ENCODE data around the gene THPO.

The THPO gene

DNA sequence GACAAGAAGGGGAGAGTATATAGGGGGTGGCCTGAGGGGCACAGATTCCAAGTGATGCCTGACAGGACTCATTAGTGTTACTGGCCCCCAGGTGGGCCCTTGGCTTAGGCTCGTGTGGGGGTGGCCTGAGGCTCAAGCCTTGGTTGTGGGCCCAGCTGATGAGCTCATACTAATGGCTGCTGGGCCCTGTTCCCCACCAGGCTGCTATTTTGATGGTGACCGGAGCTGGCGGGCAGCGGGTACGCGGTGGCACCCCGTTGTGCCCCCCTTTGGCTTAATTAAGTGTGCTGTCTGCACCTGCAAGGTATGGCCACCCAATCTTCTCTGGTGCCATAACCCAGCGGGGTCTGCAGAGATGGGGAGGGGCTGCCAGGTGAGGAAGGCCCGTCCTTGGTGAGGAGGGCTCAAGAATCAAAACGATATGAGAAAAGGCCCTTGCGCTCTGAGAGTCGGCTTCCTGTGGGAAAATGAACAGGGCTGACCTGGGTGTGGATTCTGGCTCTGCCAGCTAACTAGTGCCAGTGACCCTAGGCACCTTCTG, 9.2 kb upstream of the THPO start:
- DNase-seq (ENCODE audit: extremely low spot score): no peak
- ChIA-PET CTCF (no interaction called here), POLR2A (no interaction called here)
- no peak for TF ChIP-seq BHLHE40 (IDR thresholded peaks at IDR 0.05; ENCODE audit: borderline replicate concordance)
- TF ChIP-seq FOXK2 (IDR thresholded peaks at IDR 0.05): no peak
- TF ChIP-seq ZNF384 (IDR thresholded peaks at IDR 0.05): no peak
- no peak for TF ChIP-seq ARNT (IDR thresholded peaks at IDR 0.05)
- no peak for TF ChIP-seq CTBP1 (IDR thresholded peaks at IDR 0.05; ENCODE audit: borderline replicate concordance)
- TF ChIP-seq TARDBP (IDR thresholded peaks at IDR 0.05): no peak
- TF ChIP-seq FOXM1 (IDR thresholded peaks at IDR 0.05; ENCODE audit: borderline replicate concordance): no peak

DNA sequence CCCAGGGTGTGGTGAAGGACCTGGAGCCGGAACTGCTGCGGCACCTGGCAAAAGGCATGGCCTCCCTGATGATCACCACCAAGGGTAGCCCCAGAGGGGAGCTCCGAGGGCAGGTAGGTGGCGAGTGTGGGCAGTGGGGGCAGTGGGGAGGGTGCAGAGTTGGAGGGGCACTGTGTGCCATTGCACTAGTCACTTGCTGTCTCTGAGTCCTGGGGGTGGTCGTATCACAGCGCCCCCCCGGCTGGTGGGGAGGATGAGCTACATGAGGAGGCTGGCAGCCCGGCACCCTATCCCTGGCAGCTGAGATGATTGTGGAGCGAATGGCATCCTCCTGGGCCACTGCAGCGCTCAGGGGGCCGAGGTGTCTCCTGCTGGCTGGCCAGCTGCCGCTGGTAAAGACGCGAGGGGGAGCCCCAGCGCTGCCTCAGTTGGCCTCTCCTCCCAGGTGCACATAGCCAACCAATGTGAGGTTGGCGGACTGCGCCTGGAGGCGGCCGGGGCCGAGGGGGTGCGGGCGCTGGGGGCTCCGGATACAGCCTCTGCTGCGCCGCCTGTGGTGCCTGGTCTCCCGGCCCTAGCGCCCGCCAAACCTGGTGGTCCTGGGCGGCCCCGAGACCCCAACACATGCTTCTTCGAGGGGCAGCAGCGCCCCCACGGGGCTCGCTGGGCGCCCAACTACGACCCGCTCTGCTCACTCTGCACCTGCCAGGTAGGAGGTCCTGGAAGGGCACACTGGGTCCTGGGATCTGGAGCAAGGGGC, 8.2 kb upstream of the THPO start:
- POLR2A ChIA-PET: no interaction called here
- CTCF ChIA-PET: no interaction called here
- TF ChIP-seq LEF1 (IDR thresholded peaks at IDR 0.05; ENCODE audit: borderline replicate concordance) (no peak), FOXA1 (IDR thresholded peaks at IDR 0.05) (no peak), FOXK2 (IDR thresholded peaks at IDR 0.05) (no peak), HDGF (IDR thresholded peaks at IDR 0.05; ENCODE audit: borderline replicate concordance) (no peak), SP1 (IDR thresholded peaks at IDR 0.05) (no peak), TARDBP (IDR thresholded peaks at IDR 0.05) (no peak), ZNF384 (IDR thresholded peaks at IDR 0.05) (no peak)
- DNase-seq (ENCODE audit: extremely low spot score): no peak

DNA sequence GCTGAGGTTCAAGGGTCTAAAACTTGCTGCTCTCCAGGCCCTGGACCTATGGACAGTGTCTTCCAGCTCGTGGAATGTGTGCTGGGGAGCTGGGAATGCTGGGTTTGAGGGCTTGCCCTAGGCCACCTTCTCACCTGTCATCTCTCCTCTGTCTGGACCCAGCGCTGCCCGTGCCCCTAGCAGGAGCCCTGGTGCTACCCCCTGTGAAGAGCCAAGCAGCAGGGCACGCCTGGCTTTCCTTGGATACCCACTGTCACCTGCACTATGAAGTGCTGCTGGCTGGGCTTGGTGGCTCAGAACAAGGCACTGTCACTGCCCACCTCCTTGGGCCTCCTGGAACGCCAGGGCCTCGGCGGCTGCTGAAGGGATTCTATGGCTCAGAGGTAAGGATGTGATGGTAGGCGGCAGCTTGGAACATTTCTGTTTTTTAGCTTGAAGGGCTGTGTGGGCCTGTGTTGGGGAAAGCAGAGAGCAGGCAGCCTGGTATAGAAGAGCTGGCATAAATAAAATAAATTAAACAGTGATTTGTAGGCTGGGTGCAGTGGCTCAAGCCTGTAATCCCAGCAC, 6.9 kb upstream of the THPO start:
- CTCF ChIA-PET: interaction anchor here (1.5 kb wide), 1 partner anchor 14 kb away, joined by 3 read pairs; no protein-coding TSS in a partner anchor
- TF ChIP-seq FOXM1 (IDR thresholded peaks at IDR 0.05; ENCODE audit: borderline replicate concordance) (no peak), HDGF (IDR thresholded peaks at IDR 0.05; ENCODE audit: borderline replicate concordance) (no peak), ZNF384 (IDR thresholded peaks at IDR 0.05) (no peak), BHLHE40 (IDR thresholded peaks at IDR 0.05; ENCODE audit: borderline replicate concordance) (no peak), TARDBP (IDR thresholded peaks at IDR 0.05) (no peak), FOXA1 (IDR thresholded peaks at IDR 0.05) (no peak), LEF1 (IDR thresholded peaks at IDR 0.05; ENCODE audit: borderline replicate concordance) (no peak), SP1 (IDR thresholded peaks at IDR 0.05) (no peak)
- TF ChIP-seq, protein P1, sequence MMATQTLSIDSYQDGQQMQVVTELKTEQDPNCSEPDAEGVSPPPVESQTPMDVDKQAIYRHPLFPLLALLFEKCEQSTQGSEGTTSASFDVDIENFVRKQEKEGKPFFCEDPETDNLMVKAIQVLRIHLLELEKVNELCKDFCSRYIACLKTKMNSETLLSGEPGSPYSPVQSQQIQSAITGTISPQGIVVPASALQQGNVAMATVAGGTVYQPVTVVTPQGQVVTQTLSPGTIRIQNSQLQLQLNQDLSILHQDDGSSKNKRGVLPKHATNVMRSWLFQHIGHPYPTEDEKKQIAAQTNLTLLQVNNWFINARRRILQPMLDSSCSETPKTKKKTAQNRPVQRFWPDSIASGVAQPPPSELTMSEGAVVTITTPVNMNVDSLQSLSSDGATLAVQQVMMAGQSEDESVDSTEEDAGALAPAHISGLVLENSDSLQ (IDR thresholded peaks at IDR 0.05): no peak
- DNase-seq (ENCODE audit: extremely low spot score): no peak
- POLR2A ChIA-PET: no interaction called here

DNA sequence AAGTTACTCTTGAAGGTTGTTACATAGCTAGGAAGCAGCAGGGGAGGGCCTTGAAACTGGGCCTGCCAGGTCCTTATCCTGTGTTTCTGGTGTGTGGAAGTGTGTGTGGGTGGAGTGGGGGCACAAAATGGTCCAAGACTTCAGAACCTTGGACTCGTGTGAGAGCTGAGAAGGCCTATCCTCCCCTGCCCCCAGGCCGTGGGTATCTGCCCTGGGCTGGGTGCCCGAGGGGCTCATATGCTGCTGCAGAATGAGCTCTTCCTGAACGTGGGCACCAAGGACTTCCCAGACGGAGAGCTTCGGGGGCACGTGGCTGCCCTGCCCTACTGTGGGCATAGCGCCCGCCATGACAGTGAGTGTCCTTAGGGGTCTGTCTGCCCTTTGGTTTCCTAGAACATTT, 6.3 kb upstream of the THPO start:
- CTCF ChIA-PET: interaction anchor here (1.5 kb wide), 1 partner anchor 15 kb away, joined by 3 read pairs; no protein-coding TSS in a partner anchor

DNA sequence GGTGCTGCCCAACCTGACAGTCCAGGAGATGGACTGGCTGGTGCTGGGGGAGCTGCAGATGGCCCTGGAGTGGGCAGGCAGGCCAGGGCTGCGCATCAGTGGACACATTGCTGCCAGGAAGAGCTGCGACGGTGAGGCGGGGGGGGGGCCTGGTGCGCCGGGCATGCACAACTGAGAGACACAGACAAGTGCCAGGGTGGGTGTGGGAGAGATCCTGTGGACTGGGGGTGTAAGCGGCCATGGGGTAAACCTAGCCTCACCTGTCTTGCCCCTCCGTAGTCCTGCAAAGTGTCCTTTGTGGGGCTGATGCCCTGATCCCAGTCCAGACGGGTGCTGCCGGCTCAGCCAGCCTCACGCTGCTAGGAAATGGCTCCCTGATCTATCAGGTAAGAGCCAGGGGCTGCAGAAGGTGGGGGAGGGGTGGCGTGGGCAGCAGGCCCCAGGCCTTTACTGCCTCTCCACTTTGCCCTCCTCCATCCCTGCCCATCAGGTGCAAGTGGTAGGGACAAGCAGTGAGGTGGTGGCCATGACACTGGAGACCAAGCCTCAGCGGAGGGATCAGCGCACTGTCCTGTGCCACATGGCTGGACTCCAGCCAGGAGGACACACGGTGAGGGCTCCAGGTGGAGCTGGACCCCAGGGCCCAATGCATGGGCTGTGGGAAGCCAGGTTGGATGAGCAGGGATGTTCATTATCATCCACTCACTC, 5.2 kb upstream of the THPO start:
- ChIA-PET POLR2A (no interaction called here), CTCF (no interaction called here)
- DNase-seq (ENCODE audit: extremely low spot score): no peak
- TF ChIP-seq BHLHE40 (IDR thresholded peaks at IDR 0.05; ENCODE audit: borderline replicate concordance) (no peak), FOXK2 (IDR thresholded peaks at IDR 0.05) (no peak), L3MBTL2 (conservative IDR thresholded peaks at IDR 0.05) (no peak), SP1 (IDR thresholded peaks at IDR 0.05) (no peak), ZNF384 (IDR thresholded peaks at IDR 0.05) (no peak), LEF1 (IDR thresholded peaks at IDR 0.05; ENCODE audit: borderline replicate concordance) (no peak), CTBP1 (IDR thresholded peaks at IDR 0.05; ENCODE audit: borderline replicate concordance) (no peak), HDGF (IDR thresholded peaks at IDR 0.05; ENCODE audit: borderline replicate concordance) (no peak)
- TF ChIP-seq, protein P1 (IDR thresholded peaks at IDR 0.05): no peak

More for the DNA sequence above, 6.3 kb upstream of the THPO start:
- POLR2A ChIA-PET: no interaction called here
- DNase-seq (ENCODE audit: extremely low spot score): no peak
- TF ChIP-seq L3MBTL2 (conservative IDR thresholded peaks at IDR 0.05) (no peak), ZNF384 (IDR thresholded peaks at IDR 0.05) (no peak), BHLHE40 (IDR thresholded peaks at IDR 0.05; ENCODE audit: borderline replicate concordance) (no peak), ELF4 (IDR thresholded peaks at IDR 0.05) (no peak)
- TF ChIP-seq, protein P1 (IDR thresholded peaks at IDR 0.05): no peak

DNA sequence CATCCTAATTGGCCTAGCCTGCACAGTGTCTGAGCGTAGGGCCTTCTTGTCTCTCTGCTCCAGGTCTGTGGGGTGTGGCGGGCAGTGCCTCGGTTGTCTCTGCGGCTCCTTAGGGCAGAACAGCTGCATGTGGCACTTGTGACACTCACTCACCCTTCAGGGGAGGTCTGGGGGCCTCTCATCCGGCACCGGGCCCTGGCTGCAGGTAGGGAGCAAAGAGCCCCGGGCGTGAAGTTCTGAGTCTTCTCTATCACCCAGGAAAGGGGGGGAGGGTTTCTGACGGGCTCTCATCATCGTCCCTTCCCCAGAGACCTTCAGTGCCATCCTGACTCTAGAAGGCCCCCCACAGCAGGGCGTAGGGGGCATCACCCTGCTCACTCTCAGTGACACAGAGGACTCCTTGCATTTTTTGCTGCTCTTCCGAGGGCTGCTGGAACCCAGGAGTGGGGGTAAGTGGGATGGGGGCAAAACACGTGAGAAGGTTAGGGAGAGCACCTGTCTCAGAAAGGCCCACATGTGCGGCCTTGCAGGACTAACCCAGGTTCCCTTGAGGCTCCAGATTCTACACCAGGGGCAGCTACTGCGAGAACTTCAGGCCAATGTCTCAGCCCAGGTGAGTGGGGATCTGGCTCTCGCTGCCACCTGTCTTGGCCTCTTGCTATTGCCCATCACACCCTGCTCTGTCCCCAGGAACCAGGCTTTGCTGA, 4.5 kb upstream of the THPO start:
- POLR2A ChIA-PET: no interaction called here
- DNase-seq (ENCODE audit: extremely low spot score): no peak

More for the DNA sequence above, 4.5 kb upstream of the THPO start:
- TF ChIP-seq BHLHE40 (IDR thresholded peaks at IDR 0.05; ENCODE audit: borderline replicate concordance) (no peak), L3MBTL2 (conservative IDR thresholded peaks at IDR 0.05) (no peak), ELF4 (IDR thresholded peaks at IDR 0.05) (no peak), LEF1 (IDR thresholded peaks at IDR 0.05; ENCODE audit: borderline replicate concordance) (no peak), FOXK2 (IDR thresholded peaks at IDR 0.05) (no peak), SUZ12 (IDR thresholded peaks at IDR 0.05) (no peak), FOXA1 (IDR thresholded peaks at IDR 0.05) (no peak), SP1 (IDR thresholded peaks at IDR 0.05) (no peak)
- TF ChIP-seq, protein P1 (IDR thresholded peaks at IDR 0.05): no peak
- CTCF ChIA-PET: no interaction called here
